Activated CD4-positive, CD25-positive, alpha-beta regulatory T cell treated with anti-CD3 and anti-CD28 coated beads, Interleukin-2, amount 50 U/mL, for 24 hours (primary cell): ENCODE results near the gene NPY1R.

Source experiments
- ATAC-seq, 2 donors: fragments of 150-1000 bp; cut with Tn5 transposase; one replicate each; pipeline ENCODE4 v1.10.0; 2021; ENCODE audit warnings: mild to moderate bottlenecking in 1 of 2, moderate library complexity in 1 of 2

Gene NPY1R

GRCh38 chr4:163274861-163275260 lies 57.5 kb downstream of the NPY1R start:
- no peak for ATAC-seq
